CD4-positive, alpha-beta T cell (primary cell): Measurements from ENCODE around the gene ORAI2. TPM values are rescaled to one million over a fixed set of nuclear protein-coding genes. Genes with fewer than 3 reads are reported as not detected.
A peak's percentile ranks its signal among the peaks of the same experiment; 100 is the strongest.

Experiments used
- ATAC-seq: fragments of 200-7000 bp; cut with Tn5 transposase; one replicate; pipeline ENCODE4 v1.10.0; 2022; ENCODE audit warnings: mild to moderate bottlenecking; ENCODE audit not compliant: poor library complexity
- CTCF ChIA-PET: fragments of 350-600 bp; sonication (Branson Sonifier 250); formaldehyde crosslinking; loops from one replicate; lab custom pipeline; 2021; ENCODE audit warnings: antibody characterized with exemption, inconsistent platforms; lab: Charles Lee
- POLR2A ChIA-PET: fragments of 350-600 bp; sonication (Branson Sonifier 250); formaldehyde crosslinking; loops from one replicate; lab custom pipeline; 2021; ENCODE audit warnings: antibody characterized with exemption, inconsistent platforms; lab: Charles Lee
- DNase-seq, 14 experiments: peaks; one replicate each; pipeline ENCODE4 v3.0.0-alpha.2; 2013 to 2020; ENCODE audit warnings: mixed read lengths in 2 of 14
- H3K27ac ChIP-seq, 2 donors: one replicate each; pipeline versions ENCODE4 v1.5.1 to v1.7.0; 2013; ENCODE audit warnings: low read length in 2 of 2, low read depth in 1 of 2, mild to moderate bottlenecking in 1 of 2
- H3K27me3 ChIP-seq, 2 experiments: 1 replicate in 1 of 2; 2 replicates in 1 of 2; pipeline versions ENCODE4 v1.6.1 to v1.7.0; 2013; ENCODE audit warnings: low read length in 2 of 2, control low read depth in 1 of 2, mild to moderate bottlenecking in 1 of 2, moderate library complexity in 1 of 2; ENCODE audit not compliant: insufficient read depth in 2 of 2, control insufficient read depth in 1 of 2
- H3K36me3 ChIP-seq: one replicate; pipeline ENCODE4 v1.6.1; 2013; ENCODE audit warnings: low read length, control low read depth; ENCODE audit not compliant: insufficient read depth
- H3K4me1 ChIP-seq: one replicate; pipeline ENCODE4 v1.6.1; 2013; ENCODE audit warnings: low read length, control low read depth; ENCODE audit not compliant: insufficient read depth
- H3K4me3 ChIP-seq: one replicate; pipeline ENCODE4 v1.5.1; 2013; ENCODE audit warnings: mild to moderate bottlenecking, low read length, moderate library complexity
- H3K9me3 ChIP-seq, 2 experiments: 1 replicate in 1 of 2; 2 replicates in 1 of 2; pipeline versions ENCODE4 v1.6.1 to v1.7.0; 2013; ENCODE audit warnings: low read length in 2 of 2, mild to moderate bottlenecking in 2 of 2, control low read depth in 1 of 2, moderate library complexity in 1 of 2; ENCODE audit not compliant: control insufficient read depth in 1 of 2, insufficient read depth in 1 of 2
- H3K27ac Mint-ChIP-seq: one replicate; pipeline ENCODE4 v1.8.0; 2020; ENCODE audit warnings: mixed read lengths
- H3K27me3 Mint-ChIP-seq: one replicate; pipeline ENCODE4 v1.8.0; 2021; ENCODE audit warnings: mixed read lengths
- H3K36me3 Mint-ChIP-seq: one replicate; pipeline ENCODE4 v1.8.0; 2021; ENCODE audit warnings: low read depth, mixed read lengths
- H3K4me1 Mint-ChIP-seq: one replicate; pipeline ENCODE4 v1.8.0; 2021; ENCODE audit warnings: low read depth, mixed read lengths
- H3K4me3 Mint-ChIP-seq: one replicate; pipeline ENCODE4 v1.8.0; 2020; ENCODE audit warnings: mild to moderate bottlenecking, mixed read lengths
- H3K9me3 Mint-ChIP-seq: one replicate; pipeline ENCODE4 v1.8.0; 2020; ENCODE audit warnings: mixed read lengths
- CTCF ChIP-seq: fragments of 200-600 bp; IDR thresholded peaks from one replicate; pipeline ENCODE4 v1.8.0; 2022; ENCODE audit warnings: antibody characterized with exemption, mild to moderate bottlenecking
- intact Hi-C, 2 experiments: fragments of 100-400 bp; cut with DNase I in 1 of 2; cut with micrococcal nuclease in 1 of 2; formaldehyde crosslinking; loops; one replicate each; pipeline versions ENCODE4 v1.15.1 to v1.9.0; 2023 to 2025; cut with DNase I, micrococcal nuclease
- total RNA-seq, 174 experiments: library from RNA in 2 of 174; stranded (reverse) in 2 of 174; gene quantifications; one replicate each; pipeline ENCODE4 v1.2.3 and lab custom pipeline; 2021 to 2026

ORAI2 gene
- total RNA-seq, 2 experiments from 2014 or later, result 12.3 to 16.5 TPM

- TF ChIP-seq CTCF, result no peak
- ChIA-PET POLR2A (no interaction called here), CTCF (no interaction called here)
- H3K9me3 Mint-ChIP-seq, result no peaks in the 10 kb centered on the region
- no peaks in the 10 kb centered on the region for H3K27me3 Mint-ChIP-seq
- H3K27ac Mint-ChIP-seq, result no peak overlapping the region
- Histone ChIP-seq H3K9me3 (no peaks in the 10 kb centered on the region), H3K27me3 (no peaks in the 10 kb centered on the region), H3K27ac (no peak overlapping the region), H3K4me3 (no peak overlapping the region), H3K4me1 (peaks cover 24% of the 10 kb centered on the region), H3K36me3 (peaks cover 45% of the 10 kb centered on the region)
- ATAC-seq, result no peak
- H3K36me3 Mint-ChIP-seq, result peaks cover 26% of the 10 kb centered on the region
- H3K4me1 Mint-ChIP-seq, result peaks cover 19% of the 10 kb centered on the region
- peak in 1 of 14 experiments; percentile 30 for DNase-seq
- intact Hi-C loops, result loop anchor here (5.0 to 10.0 kb wide), 3 partner anchors 37 to 1385 kb away; partner anchors contain the start of genes FIS1 (in 1 of the 2), ORAI2 (in 1 of the 2) and TRIM56 (in 1 of the 2)
- no peak overlapping the region for H3K4me3 Mint-ChIP-seq
These were observed 36.1 kb downstream of the ORAI2 start for GRCh38 chr7:102469351-102469971.

GRCh38 chr7:102469972-102470825 lies 36.8 kb downstream of the ORAI2 start:
- ChIA-PET POLR2A (no interaction called here), CTCF (no interaction called here)
- no peak overlapping the region for H3K4me3 Mint-ChIP-seq
- no peak for ATAC-seq
- H3K9me3 Mint-ChIP-seq, result no peaks in the 10 kb centered on the region
- DNase-seq, result peak in 1 of 14 experiments; percentile 27
- H3K27me3 Mint-ChIP-seq, result no peaks in the 10 kb centered on the region
- no peak overlapping the region for H3K4me3 ChIP-seq
- peaks cover 26% of the 10 kb centered on the region for H3K36me3 Mint-ChIP-seq
- intact Hi-C loops, result loop anchor here (5.0 to 10.0 kb wide), 3 partner anchors 38 to 1385 kb away; partner anchors contain the start of genes FIS1 (in 1 of the 2), ORAI2 (in 1 of the 2) and TRIM56 (in 1 of the 2)
- H3K36me3 ChIP-seq, result peaks cover 45% of the 10 kb centered on the region
- H3K27me3 ChIP-seq, result no peaks in the 10 kb centered on the region
- no peak overlapping the region for H3K27ac ChIP-seq
- no peak for TF ChIP-seq CTCF
- no peaks in the 10 kb centered on the region for H3K9me3 ChIP-seq
- peaks cover 21% of the 10 kb centered on the region for H3K4me1 ChIP-seq
- H3K27ac Mint-ChIP-seq, result peak overlapping the region; percentile 17
- peaks cover 19% of the 10 kb centered on the region for H3K4me1 Mint-ChIP-seq

GRCh38 chr7:102471791-102472125 lies 38.4 kb downstream of the ORAI2 start:
- CTCF ChIA-PET, result no interaction called here
- H3K27ac ChIP-seq, result no peak overlapping the region
- TF ChIP-seq CTCF, result no peak
- ATAC-seq (no peak), DNase-seq (no peak)
- H3K4me1 ChIP-seq, result peaks cover 6% of the 10 kb centered on the region
- Mint-ChIP-seq H3K27ac (peak overlapping the region; percentile 59), H3K4me3 (no peak overlapping the region), H3K27me3 (no peaks in the 10 kb centered on the region), H3K4me1 (peaks cover 7% of the 10 kb centered on the region), H3K36me3 (peaks cover 24% of the 10 kb centered on the region), H3K9me3 (no peaks in the 10 kb centered on the region)
- H3K27me3 ChIP-seq, result no peaks in the 10 kb centered on the region
- H3K9me3 ChIP-seq, result no peaks in the 10 kb centered on the region
- peaks cover 44% of the 10 kb centered on the region for H3K36me3 ChIP-seq
- intact Hi-C loops, result no loop called here
- POLR2A ChIA-PET, result interaction anchor here (0.6 kb wide), 1 partner anchor 54 kb away, joined by 3 read pairs; no protein-coding TSS in a partner anchor
- no peak overlapping the region for H3K4me3 ChIP-seq
